Right lobe of liver (tissue), 4 donors: ENCODE results near the gene GNG12.

ENCODE experiments used
- POLR2A ChIP-seq: fragments of 450-650 bp; IDR thresholded peaks from one replicate; pipeline ENCODE4 v1.6.1; 2017; ENCODE audit warnings: antibody characterized with exemption, mild to moderate bottlenecking
- TF ChIP-seq, protein P1 (sequence below), 4 donors: fragments of 200-600 bp in 3 of 4; fragments of 450-650 bp in 1 of 4; IDR thresholded peaks; one replicate each; pipeline versions ENCODE4 v1.5.1 to v1.8.0; 2016 to 2022; ENCODE audit warnings: antibody characterized with exemption in 4 of 4, mild to moderate bottlenecking in 2 of 4
- donor health status: DM: no; HTN: no; CAD: no.
- donor health status: DM: no; HTN: no; CAD: no.
- donor health status: DM: no; HTN: yes; CAD: no.

DNA sequence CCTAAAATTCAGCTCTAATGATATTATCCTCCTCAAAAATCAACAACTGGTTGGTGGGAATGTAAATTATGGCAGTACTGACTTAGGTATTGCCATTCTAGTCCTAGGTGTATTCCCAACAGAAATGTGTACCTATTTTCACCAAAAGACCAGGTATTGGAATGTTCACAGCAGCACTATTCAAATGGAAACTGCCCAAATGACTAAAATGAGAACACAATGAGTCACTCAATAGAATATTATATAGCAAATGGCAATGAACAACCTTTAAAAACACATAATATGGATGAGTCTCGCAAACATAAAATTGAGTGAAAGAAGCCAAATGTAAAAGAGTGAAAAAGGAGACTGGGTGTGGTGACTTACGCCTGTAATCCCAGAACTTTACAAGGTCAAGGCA lies 103.4 kb downstream of the GNG12 start:
- TF ChIP-seq, protein P1, sequence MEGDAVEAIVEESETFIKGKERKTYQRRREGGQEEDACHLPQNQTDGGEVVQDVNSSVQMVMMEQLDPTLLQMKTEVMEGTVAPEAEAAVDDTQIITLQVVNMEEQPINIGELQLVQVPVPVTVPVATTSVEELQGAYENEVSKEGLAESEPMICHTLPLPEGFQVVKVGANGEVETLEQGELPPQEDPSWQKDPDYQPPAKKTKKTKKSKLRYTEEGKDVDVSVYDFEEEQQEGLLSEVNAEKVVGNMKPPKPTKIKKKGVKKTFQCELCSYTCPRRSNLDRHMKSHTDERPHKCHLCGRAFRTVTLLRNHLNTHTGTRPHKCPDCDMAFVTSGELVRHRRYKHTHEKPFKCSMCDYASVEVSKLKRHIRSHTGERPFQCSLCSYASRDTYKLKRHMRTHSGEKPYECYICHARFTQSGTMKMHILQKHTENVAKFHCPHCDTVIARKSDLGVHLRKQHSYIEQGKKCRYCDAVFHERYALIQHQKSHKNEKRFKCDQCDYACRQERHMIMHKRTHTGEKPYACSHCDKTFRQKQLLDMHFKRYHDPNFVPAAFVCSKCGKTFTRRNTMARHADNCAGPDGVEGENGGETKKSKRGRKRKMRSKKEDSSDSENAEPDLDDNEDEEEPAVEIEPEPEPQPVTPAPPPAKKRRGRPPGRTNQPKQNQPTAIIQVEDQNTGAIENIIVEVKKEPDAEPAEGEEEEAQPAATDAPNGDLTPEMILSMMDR (IDR thresholded peaks at IDR 0.05): no peak
- no peak for TF ChIP-seq POLR2A
